Neural progenitor cell (in vitro differentiated cells): ENCODE data around the gene PDE1C.

ENCODE experiments used
- EZH2 ChIP-seq: fragments of 200-600 bp; sonication (generic); IDR thresholded peaks from 2 replicates; pipeline ENCODE4 v1.6.1; 2017; ENCODE audit warnings: antibody characterized with exemption, mild to moderate bottlenecking, moderate library complexity
- EZH2phosphoT487 ChIP-seq: fragments of 200-600 bp; sonication (generic); IDR thresholded peaks from 2 replicates; pipeline ENCODE4 v1.6.1; 2017; ENCODE audit warnings: antibody characterized with exemption
- TF ChIP-seq, protein P1 (sequence below): fragments of 200-600 bp; sonication (generic); IDR thresholded peaks from 2 replicates; pipeline ENCODE4 v1.5.1; 2017; ENCODE audit warnings: antibody characterized with exemption, mild to moderate bottlenecking

DNA sequence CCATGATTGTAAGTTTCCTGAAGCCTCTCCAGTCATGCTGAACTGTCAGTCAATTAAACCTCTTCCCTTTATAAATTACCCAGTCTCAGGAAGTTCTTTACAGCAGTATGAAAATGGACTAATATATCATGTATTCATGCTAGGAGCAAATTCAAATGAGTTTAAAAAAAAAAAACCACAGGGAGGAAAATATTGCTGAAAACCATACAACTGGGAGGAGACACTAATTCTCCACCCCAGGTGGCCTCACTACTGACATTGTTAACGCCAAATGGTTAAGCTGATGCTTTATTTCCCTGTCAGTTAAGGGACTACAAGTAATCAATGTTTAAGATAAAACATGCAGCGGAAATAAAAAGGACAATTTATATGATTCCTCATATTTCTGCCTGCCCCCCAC, 55.1 kb downstream of the PDE1C start:
- TF ChIP-seq, protein P1, sequence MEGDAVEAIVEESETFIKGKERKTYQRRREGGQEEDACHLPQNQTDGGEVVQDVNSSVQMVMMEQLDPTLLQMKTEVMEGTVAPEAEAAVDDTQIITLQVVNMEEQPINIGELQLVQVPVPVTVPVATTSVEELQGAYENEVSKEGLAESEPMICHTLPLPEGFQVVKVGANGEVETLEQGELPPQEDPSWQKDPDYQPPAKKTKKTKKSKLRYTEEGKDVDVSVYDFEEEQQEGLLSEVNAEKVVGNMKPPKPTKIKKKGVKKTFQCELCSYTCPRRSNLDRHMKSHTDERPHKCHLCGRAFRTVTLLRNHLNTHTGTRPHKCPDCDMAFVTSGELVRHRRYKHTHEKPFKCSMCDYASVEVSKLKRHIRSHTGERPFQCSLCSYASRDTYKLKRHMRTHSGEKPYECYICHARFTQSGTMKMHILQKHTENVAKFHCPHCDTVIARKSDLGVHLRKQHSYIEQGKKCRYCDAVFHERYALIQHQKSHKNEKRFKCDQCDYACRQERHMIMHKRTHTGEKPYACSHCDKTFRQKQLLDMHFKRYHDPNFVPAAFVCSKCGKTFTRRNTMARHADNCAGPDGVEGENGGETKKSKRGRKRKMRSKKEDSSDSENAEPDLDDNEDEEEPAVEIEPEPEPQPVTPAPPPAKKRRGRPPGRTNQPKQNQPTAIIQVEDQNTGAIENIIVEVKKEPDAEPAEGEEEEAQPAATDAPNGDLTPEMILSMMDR = no peak
- TF ChIP-seq EZH2 (no peak), EZH2phosphoT487 (no peak)
